Measurements from ENCODE around the gene ODAD2. TPM values are rescaled to one million over a fixed set of nuclear protein-coding genes. Genes with fewer than 3 reads are reported as not detected.

Gene ODAD2
- total RNA-seq, 1 donor from 2014 or later: not detected

- no peak for DNase-seq (ENCODE audit: low spot score in 2 of 2)
- TF ChIP-seq CTCF (IDR thresholded peaks at IDR 0.05): no peak
- H3K9me3 ChIP-seq: no peaks in the 10 kb centered on the region
- no peaks in the 10 kb centered on the region for H3K27me3 ChIP-seq
- intact Hi-C loops (cut with DNase I): no loop called here
- no peak overlapping the region for H3K4me3 ChIP-seq
- H3K36me3 ChIP-seq: no peaks in the 10 kb centered on the region
- H3K4me1 ChIP-seq: peaks cover 0 to 6% of the 10 kb centered on the region in 2 donors
- H3K27ac ChIP-seq: no peak overlapping the region
These were observed 194.7 kb downstream of the ODAD2 start for GRCh38 chr10:27804136-27804535.

GRCh38 chr10:27801171-27801785 lies 197.6 kb downstream of the ODAD2 start:
- Histone ChIP-seq H3K36me3 (no peaks in the 10 kb centered on the region), H3K9me3 (no peaks in the 10 kb centered on the region), H3K4me1 (peaks cover 0 to 6% of the 10 kb centered on the region in 2 donors), H3K27me3 (no peaks in the 10 kb centered on the region), H3K4me3 (no peak overlapping the region), H3K27ac (no peak overlapping the region)
- TF ChIP-seq CTCF (IDR thresholded peaks at IDR 0.05): no peak
- intact Hi-C loops (cut with DNase I): no loop called here
- no peak for DNase-seq (ENCODE audit: low spot score in 2 of 2)

GRCh38 chr10:27799046-27799445 lies 199.8 kb downstream of the ODAD2 start:
- TF ChIP-seq CTCF (IDR thresholded peaks at IDR 0.05): no peak
- Histone ChIP-seq H3K27ac (no peak overlapping the region), H3K4me3 (no peak overlapping the region), H3K36me3 (no peaks in the 10 kb centered on the region), H3K27me3 (no peaks in the 10 kb centered on the region), H3K4me1 (peaks cover 0 to 5% of the 10 kb centered on the region in 2 donors), H3K9me3 (no peaks in the 10 kb centered on the region)
- intact Hi-C loops (cut with DNase I): no loop called here
- no peak for DNase-seq (ENCODE audit: low spot score in 2 of 2)

- no peaks in the 10 kb centered on the region for H3K36me3 ChIP-seq
- no peaks in the 10 kb centered on the region for H3K9me3 ChIP-seq
- no peak for TF ChIP-seq CTCF (IDR thresholded peaks at IDR 0.05)
- peaks cover 0 to 10% of the 10 kb centered on the region in 2 donors for H3K4me1 ChIP-seq
- H3K4me3 ChIP-seq: no peak overlapping the region
- intact Hi-C loops (cut with DNase I): no loop called here
- H3K27me3 ChIP-seq: no peaks in the 10 kb centered on the region
- no peak overlapping the region for H3K27ac ChIP-seq
- no peak for DNase-seq (ENCODE audit: low spot score in 2 of 2)
These were observed 204.7 kb downstream of the ODAD2 start for GRCh38 chr10:27794157-27794556.

GRCh38 chr10:27792216-27792615 lies 206.7 kb downstream of the ODAD2 start:
- Histone ChIP-seq H3K4me3 (no peak overlapping the region), H3K27me3 (no peaks in the 10 kb centered on the region), H3K36me3 (no peaks in the 10 kb centered on the region), H3K4me1 (peaks cover 0 to 10% of the 10 kb centered on the region in 2 donors), H3K27ac (no peak overlapping the region), H3K9me3 (no peaks in the 10 kb centered on the region)
- intact Hi-C loops (cut with DNase I): no loop called here
- no peak for TF ChIP-seq CTCF (IDR thresholded peaks at IDR 0.05)
- no peak for DNase-seq (ENCODE audit: low spot score in 2 of 2)

Data from ascending aorta (tissue), 2 donors.